ENCODE data around the gene SRCIN1.
"Not testable (repeated sequence)": the region's sequence is repeated elsewhere in the genome, so short reads cannot be mapped to it uniquely, and the experiment has no call there.

SRCIN1 gene, protein sequence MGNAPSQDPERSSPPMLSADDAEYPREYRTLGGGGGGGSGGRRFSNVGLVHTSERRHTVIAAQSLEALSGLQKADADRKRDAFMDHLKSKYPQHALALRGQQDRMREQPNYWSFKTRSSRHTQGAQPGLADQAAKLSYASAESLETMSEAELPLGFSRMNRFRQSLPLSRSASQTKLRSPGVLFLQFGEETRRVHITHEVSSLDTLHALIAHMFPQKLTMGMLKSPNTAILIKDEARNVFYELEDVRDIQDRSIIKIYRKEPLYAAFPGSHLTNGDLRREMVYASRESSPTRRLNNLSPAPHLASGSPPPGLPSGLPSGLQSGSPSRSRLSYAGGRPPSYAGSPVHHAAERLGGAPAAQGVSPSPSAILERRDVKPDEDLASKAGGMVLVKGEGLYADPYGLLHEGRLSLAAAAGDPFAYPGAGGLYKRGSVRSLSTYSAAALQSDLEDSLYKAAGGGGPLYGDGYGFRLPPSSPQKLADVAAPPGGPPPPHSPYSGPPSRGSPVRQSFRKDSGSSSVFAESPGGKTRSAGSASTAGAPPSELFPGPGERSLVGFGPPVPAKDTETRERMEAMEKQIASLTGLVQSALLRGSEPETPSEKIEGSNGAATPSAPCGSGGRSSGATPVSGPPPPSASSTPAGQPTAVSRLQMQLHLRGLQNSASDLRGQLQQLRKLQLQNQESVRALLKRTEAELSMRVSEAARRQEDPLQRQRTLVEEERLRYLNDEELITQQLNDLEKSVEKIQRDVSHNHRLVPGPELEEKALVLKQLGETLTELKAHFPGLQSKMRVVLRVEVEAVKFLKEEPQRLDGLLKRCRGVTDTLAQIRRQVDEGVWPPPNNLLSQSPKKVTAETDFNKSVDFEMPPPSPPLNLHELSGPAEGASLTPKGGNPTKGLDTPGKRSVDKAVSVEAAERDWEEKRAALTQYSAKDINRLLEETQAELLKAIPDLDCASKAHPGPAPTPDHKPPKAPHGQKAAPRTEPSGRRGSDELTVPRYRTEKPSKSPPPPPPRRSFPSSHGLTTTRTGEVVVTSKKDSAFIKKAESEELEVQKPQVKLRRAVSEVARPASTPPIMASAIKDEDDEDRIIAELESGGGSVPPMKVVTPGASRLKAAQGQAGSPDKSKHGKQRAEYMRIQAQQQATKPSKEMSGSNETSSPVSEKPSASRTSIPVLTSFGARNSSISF

GRCh38 chr17:38605841-38606645 lies at the start of gene SRCIN1:
TSS of gene SRCIN1 (minus strand) at chr17:38605952. CDS start at chr17:38605705, 247 bp downstream.
- peak; percentile 42 for DNase-seq

GRCh38 chr17:38654411-38655398 lies 49.0 kb upstream of the SRCIN1 start:
- no peak for DNase-seq

- no peak for DNase-seq
Measured at GRCh38 chr17:38653679-38654078, 47.9 kb upstream of the SRCIN1 start.

DNA sequence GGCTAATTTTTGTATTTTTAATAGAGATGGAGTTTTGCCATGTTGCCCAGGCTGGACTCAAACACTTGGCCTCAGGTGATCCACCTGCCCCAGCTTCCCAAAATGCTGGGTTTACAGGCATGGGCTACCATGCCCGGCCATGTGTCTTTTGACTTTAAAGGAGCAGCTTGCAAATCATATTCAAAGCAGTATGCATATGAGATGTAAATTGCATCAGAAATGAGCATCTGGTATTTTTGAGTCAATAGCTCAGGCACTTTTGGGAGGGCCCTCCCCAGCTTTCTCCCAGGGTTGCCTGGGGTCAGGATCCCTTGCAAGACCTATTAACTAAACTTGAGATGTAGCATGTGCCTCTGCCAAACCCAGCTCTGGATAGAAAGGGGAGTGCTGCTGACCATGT lies 47.5 kb upstream of the SRCIN1 start:
- no peak for DNase-seq

DNA sequence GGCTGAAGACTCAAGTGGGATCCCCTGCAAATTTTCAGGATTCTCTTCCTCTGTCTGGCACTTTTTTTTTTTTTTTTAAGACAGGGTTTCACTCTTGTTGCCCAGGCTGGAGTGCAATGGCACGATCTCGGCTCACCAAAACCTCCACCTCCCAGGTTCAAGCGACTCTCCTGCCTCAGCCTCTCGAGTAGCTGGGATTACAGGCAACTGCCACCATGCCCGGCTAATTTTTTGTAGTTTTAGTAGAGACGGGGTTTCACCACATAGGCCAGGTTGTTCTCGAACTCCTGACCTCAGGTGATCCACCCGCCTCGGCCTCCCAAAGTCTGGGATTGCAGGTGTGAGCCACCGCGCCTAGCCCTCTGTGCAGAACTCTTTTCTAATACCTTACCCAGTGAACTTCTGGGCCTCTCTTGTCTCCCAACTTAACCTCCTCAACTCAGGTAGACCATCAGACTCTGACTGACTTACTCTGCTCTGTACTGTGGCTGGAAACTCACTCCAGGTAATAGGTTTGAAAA lies 45.0 kb upstream of the SRCIN1 start:
- DNase-seq: not testable (repeated sequence)

GRCh38 chr17:38637951-38638350 lies 32.2 kb upstream of the SRCIN1 start:
- no peak for DNase-seq

GRCh38 chr17:38636054-38636453 lies 30.3 kb upstream of the SRCIN1 start:
- DNase-seq: no peak

DNA sequence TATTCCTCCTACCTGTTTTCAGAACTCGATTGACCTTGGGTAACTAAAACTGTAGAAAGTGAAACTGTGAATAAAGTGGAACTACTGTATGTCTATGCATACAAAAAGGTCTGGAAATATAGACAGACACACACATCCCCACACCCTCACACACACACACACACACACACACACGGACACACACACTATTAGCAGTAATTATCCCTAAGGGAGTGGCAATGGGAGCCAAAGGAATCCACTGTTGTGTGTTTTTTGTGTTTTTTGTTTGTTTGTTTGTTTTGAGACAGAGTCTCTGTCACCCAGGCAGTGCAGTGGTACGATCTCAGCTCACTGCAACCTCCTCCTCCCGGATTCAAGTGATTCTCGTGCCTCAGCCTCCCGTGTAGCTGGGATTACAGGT lies 26.6 kb upstream of the SRCIN1 start:
- DNase-seq: no peak

GRCh38 chr17:38628441-38628840 lies 22.7 kb upstream of the SRCIN1 start:
- peak; percentile 43 for DNase-seq

GRCh38 chr17:38627957-38628356 lies 22.2 kb upstream of the SRCIN1 start:
- DNase-seq: no peak

- not testable (repeated sequence) for DNase-seq
Measured at GRCh38 chr17:38626606-38627226, 21.0 kb upstream of the SRCIN1 start.

- DNase-seq: no peak
Measured at GRCh38 chr17:38625482-38625881, 19.7 kb upstream of the SRCIN1 start.

DNA sequence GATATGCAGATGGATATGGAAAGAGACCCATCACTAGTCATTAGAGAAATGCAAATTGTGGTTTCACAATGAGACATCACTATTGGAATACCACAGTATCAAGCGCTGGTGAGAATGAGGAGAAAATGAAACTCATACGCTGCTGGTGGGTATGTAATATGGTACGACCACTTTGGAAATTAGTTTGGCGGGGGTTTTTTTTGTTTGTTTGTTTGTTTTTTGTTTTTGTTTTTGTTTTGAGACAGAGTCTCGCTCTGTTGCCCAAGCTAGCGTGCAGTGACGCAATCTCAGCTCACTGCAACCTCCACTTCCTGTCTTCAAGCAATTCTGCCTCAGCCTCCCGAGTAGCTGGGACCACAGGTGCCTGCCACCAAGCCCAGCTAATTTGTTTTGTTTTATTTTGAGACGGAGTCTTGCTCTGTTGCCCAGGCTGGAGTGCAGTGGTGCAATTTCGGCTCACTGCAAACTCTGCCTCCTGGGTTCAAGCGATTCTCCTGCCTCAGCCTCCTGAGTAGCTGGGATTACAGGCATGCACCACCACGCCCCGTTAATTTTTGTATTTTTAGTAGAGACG lies 19.1 kb upstream of the SRCIN1 start:
- not testable (repeated sequence) for DNase-seq

DNA sequence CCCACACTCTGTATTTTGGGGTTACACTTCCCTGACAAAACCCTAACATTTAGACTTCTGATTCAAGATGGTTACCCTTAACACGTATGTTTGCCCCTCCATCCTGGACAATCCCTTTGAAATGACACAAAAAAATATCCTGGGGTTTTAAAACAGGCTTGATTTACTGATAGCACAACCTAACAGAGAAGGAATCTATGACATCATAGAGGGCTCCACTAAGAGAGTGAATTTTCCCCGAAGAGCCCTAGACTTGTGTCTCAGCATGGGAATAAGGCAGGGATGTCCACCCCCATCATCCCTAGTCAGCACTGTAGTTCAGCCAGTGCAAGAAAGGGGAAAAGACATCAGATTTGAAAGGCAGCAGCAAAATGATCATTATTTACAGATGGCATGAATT lies 15.8 kb upstream of the SRCIN1 start:
- no peak for DNase-seq

GRCh38 chr17:38620551-38621277 lies 15.0 kb upstream of the SRCIN1 start:
- DNase-seq: no peak

DNA sequence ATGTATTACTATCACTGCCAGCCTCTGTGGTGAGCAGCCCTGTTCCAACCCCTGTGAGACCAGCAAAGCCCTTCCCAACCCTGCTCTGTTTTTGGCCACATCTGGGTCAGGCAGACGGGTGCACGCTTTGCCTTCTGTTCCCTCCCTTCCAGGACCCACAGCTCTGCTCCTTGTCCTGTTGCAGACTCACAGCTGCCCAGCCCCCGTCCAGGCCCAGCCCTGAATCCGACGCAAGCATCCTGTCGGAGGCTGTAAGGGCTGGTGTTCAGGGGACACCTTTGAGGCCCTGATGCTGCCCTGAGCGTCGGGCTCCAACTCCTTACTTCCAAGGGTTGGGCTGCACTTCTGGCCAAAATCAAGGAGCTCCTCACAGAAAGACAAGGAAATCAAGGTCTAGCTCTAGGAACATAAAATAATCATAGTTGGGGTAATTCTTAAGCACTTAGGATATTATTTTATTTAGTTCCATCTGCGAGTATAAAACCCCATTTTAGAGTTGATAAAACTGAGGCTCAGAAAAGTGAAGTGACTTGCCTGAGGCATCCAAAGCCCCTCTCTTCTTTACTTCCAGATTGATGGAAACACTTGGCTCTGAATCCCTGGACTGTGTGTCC lies 14.3 kb upstream of the SRCIN1 start:
- no peak for DNase-seq

DNA sequence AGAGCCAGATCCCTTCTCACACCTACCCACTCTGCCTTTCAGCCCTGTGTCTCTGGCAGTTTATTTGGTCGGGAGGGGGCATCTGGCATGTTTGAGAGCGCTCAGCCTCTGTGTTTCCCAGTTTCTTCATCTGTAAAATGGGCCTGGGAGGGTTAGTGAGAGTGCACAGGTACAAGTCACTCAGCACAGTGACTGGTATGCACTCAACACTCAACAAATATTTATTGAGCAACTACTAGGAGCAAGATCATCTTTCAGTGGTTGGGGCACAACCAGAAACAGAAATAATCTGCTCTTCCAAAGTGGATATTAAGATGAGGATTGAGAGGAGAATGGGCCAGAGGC lies 13.7 kb upstream of the SRCIN1 start:
- DNase-seq: no peak

- DNase-seq: no peak
Measured at GRCh38 chr17:38617967-38618760, 12.4 kb upstream of the SRCIN1 start.

Measured in NCI-H446 treated with DMSO at 0.1 percent for 48 hours (cell line).